WI38 (cell line): ENCODE results near the gene LNX2.

Experiments used
- H3K4me3 ChIP-seq: 2 replicates; pipeline ENCODE4 v1.5.1; 2011; ENCODE audit warnings: low read depth, mild to moderate bottlenecking, control low read depth, low read length
- TF ChIP-seq, protein P1 (sequence below): IDR thresholded peaks from 2 replicates; pipeline ENCODE4 v1.5.1; 2012; ENCODE audit warnings: low read depth, mild to moderate bottlenecking, control low read depth, low read length

The LNX2 gene

DNA sequence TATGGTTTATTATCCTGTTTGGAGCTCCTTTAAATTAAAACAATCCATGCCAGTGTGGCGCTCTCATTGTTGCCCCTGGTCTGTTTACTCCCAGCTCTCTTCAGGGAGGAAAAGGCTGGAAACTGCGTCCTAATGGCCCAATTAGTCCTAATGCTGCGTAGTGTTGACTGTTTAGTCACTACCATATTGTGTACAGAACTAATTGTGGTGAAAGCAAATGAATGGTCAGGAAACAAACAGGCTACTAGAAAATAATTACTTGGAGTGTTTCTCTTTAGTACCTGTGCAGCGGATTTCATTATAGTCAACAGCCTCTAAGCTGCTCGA lies 115.5 kb downstream of the LNX2 start:
- H3K4me3 ChIP-seq, result no peak overlapping the region
- TF ChIP-seq, protein P1, sequence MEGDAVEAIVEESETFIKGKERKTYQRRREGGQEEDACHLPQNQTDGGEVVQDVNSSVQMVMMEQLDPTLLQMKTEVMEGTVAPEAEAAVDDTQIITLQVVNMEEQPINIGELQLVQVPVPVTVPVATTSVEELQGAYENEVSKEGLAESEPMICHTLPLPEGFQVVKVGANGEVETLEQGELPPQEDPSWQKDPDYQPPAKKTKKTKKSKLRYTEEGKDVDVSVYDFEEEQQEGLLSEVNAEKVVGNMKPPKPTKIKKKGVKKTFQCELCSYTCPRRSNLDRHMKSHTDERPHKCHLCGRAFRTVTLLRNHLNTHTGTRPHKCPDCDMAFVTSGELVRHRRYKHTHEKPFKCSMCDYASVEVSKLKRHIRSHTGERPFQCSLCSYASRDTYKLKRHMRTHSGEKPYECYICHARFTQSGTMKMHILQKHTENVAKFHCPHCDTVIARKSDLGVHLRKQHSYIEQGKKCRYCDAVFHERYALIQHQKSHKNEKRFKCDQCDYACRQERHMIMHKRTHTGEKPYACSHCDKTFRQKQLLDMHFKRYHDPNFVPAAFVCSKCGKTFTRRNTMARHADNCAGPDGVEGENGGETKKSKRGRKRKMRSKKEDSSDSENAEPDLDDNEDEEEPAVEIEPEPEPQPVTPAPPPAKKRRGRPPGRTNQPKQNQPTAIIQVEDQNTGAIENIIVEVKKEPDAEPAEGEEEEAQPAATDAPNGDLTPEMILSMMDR, result no peak

DNA sequence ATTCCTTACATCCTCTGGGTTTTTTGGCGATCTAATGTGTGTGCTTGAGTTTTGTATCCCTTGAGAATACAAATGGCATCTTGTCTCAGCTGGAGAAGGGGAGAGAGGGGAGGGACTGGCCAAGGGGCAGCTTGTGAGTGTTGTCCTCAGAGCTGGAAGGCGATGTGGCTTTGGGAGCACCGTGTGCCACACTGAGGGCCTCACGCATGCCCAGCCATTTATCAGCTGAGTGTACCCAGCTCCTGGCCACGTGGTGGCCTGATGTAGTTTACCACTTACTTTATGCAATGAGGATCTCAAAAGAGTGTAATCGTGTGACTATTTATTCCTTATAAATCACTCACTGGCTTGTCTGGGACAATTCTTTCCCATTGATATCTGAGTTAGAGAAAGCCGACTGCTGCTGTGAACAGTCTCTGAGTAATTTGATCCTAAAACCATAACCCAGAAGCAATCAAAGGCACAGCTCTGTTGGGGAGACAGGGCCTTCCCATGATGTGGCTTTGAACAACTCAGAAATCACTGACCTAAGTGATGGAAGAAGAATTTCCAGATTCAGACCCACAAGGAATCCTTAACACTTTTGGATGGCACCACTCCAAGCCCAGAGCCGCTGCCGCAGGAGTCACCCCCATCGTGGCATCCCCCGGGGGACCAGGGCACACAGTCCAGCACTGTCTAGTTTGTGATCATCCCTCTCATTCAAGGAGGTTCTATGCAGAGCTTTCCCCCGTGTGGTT lies 116.0 kb downstream of the LNX2 start:
- TF ChIP-seq, protein P1, result no peak

DNA sequence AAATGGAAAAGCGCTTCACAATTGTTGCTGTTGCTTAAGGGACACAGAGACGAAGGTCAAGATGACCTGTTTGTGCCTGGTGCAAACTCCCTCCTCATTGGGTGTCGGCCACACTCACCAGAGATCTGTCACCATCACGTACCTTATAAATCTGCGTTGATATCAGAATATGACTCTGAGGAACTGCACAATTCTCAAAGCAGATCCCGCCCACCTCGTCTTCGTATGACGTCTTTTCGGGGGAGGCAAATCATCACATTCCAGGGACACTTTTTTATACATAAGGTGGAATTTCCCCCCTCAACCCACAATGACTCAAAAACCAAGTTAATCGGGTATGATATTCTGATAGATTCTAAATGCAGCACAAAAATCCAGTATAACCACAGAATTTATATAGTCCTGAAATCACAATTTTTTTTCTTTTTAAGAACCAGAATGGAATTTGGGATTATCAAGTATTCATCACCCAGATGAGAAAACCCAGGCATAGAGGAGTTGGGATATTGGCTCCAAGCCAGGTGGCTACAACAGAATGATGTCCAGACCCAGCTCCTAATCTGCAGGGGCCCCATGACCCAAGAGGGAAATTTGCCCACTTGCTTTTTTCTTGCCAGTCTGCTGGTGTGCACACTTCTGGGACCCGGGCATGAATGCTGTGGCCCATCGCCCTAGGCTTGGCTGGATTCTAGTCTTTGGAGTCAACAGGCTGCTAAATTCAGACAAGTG lies 119.4 kb downstream of the LNX2 start:
- no peak overlapping the region for H3K4me3 ChIP-seq
- TF ChIP-seq, protein P1, result no peak

More for the DNA sequence above, 116.0 kb downstream of the LNX2 start:
- H3K4me3 ChIP-seq, result no peak overlapping the region

DNA sequence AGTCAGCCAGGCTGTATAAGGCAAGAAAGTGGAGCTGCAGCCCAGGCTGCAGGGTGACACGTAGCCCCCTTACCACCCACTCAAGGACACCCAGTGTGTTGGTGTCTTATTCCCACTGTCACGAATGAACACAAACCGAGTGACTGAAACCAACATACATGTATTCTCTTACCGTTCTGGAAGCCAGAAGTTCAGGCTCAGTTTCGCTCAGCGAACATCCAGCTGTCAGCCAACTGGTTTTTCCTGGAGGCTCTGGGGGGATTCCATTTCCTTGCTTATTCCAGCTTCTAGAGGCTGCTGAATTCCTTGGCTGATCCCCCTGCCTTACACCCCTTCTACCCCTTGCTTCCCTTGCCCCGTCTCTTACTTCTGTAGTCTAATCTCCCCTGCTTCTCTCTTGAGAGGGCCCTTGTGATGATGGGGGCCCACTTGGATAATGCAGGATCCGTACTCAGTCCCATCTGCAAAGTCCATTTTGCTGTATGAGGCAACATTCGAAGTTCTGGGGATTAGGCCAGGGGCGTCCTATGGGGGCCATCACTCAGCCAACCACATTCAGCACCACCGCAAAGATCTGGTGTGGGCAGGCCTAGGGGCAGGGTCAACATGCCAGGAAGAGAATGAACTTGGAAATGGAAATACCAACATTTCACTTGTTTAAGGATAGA lies 122.6 kb downstream of the LNX2 start:
- TF ChIP-seq, protein P1, result no peak
- no peak overlapping the region for H3K4me3 ChIP-seq

DNA sequence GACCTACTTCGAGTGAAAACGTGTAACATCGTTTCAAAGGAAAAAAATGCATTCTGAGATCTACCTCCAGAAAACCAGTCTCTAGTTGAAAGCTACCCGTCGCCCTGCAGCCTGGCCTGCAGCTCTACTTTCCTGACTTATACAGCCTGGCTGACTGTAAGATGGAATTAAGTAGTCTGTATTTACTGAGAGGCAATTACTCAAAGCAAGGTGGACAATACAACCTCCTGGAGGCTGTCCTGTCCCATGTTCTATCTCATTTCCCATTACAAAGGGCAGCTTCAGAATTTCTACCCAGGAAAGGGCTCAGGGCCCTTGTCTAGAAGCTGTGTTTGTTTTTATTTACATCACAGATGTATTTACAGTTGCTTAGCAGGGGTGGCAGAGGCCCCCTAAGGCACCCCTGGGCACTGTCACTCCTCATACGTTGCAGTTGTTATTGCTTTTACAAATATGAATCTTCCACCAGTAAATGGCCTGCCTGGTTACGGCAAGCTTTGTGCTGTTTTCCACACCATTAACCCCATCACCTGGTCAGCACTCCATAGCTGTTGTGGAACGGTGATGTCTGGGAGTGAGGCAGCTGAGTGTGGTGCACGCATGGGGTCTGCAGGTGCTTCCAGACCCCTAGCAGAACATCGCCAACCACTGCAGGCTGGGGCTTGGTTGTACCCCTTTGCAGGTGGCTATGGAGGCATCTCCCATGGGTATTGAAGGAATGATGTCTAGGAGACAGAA lies 123.6 kb downstream of the LNX2 start:
- no peak overlapping the region for H3K4me3 ChIP-seq
- TF ChIP-seq, protein P1, result no peak

DNA sequence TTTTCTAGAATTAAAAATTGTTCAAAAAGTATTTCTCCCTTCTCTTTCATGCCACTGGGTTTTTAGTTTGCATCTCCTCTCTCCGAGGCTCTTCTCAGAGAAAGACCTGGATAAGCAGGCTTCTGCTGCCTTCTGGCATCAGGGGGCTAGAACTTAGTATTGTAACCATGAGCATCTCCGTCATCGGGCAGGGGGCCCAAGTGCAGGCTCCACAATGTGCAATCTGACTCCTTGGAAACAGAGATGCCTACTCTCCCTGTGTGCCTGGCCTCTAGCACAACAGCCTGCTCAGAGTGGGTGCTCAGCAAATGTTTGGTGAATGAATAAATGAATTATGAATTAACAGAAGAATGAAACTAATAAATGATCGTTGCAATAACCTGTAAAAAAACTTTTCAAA lies 124.3 kb downstream of the LNX2 start:
- TF ChIP-seq, protein P1, result no peak
- no peak overlapping the region for H3K4me3 ChIP-seq
